ENCODE results near the gene ANKRD36C. TPM values are rescaled to one million over a fixed set of nuclear protein-coding genes. Genes with fewer than 3 reads are reported as not detected.
"Not testable (repeated sequence)": the region's sequence is repeated elsewhere in the genome, so short reads cannot be mapped to it uniquely, and the experiment has no call there.

Gene ANKRD36C
- total RNA-seq, 2 donors from 2014 or later, result 78.1 to 93.0 TPM

- not testable (repeated sequence) for H3K27me3 Mint-ChIP-seq; ATAC-seq; H3K4me1 Mint-ChIP-seq; H3K9me3 ChIP-seq (ENCODE audit: control insufficient read depth, low read length, poor library complexity, severe bottlenecking); H3K4me3 Mint-ChIP-seq; H3K36me3 Mint-ChIP-seq (ENCODE audit: low read depth); DNase-seq; H3K27ac Mint-ChIP-seq
These were observed 174.1 kb downstream of the ANKRD36C start for GRCh38 chr2:95817521-95817920.

- H3K36me3 Mint-ChIP-seq (ENCODE audit: low read depth); H3K4me3 Mint-ChIP-seq; ATAC-seq; H3K27me3 Mint-ChIP-seq; H3K4me1 Mint-ChIP-seq; H3K9me3 ChIP-seq (ENCODE audit: control insufficient read depth, low read length, poor library complexity, severe bottlenecking); DNase-seq; H3K27ac Mint-ChIP-seq: not testable (repeated sequence)
These were observed 178.3 kb downstream of the ANKRD36C start for GRCh38 chr2:95813311-95813710.

GRCh38 chr2:95799892-95800291 is 191.7 kb downstream of the ANKRD36C start:
- H3K27ac Mint-ChIP-seq, result no peak overlapping the region
- H3K27me3 Mint-ChIP-seq, result no peaks in the 10 kb centered on the region
- ATAC-seq (no peak), DNase-seq (no peak)
- no peaks in the 10 kb centered on the region for H3K36me3 Mint-ChIP-seq (ENCODE audit: low read depth)
- H3K4me1 Mint-ChIP-seq, result no peaks in the 10 kb centered on the region
- no peaks in the 10 kb centered on the region for H3K9me3 ChIP-seq (ENCODE audit: control insufficient read depth, low read length, poor library complexity, severe bottlenecking)
- no peak overlapping the region for H3K4me3 Mint-ChIP-seq

- not testable (repeated sequence) for DNase-seq; H3K36me3 Mint-ChIP-seq (ENCODE audit: low read depth); H3K27me3 Mint-ChIP-seq; H3K27ac Mint-ChIP-seq; H3K9me3 ChIP-seq (ENCODE audit: control insufficient read depth, low read length, poor library complexity, severe bottlenecking); H3K4me1 Mint-ChIP-seq; ATAC-seq; H3K4me3 Mint-ChIP-seq
These were observed 192.3 kb downstream of the ANKRD36C start for GRCh38 chr2:95799147-95799889.

- ATAC-seq; H3K9me3 ChIP-seq (ENCODE audit: control insufficient read depth, low read length, poor library complexity, severe bottlenecking); H3K27me3 Mint-ChIP-seq; DNase-seq; H3K36me3 Mint-ChIP-seq (ENCODE audit: low read depth); H3K27ac Mint-ChIP-seq; H3K4me1 Mint-ChIP-seq; H3K4me3 Mint-ChIP-seq: not testable (repeated sequence)
These were observed 195.2 kb downstream of the ANKRD36C start for GRCh38 chr2:95796249-95797099.

- H3K9me3 ChIP-seq (ENCODE audit: control insufficient read depth, low read length, poor library complexity, severe bottlenecking); H3K27ac Mint-ChIP-seq; ATAC-seq; H3K4me1 Mint-ChIP-seq; DNase-seq; H3K36me3 Mint-ChIP-seq (ENCODE audit: low read depth); H3K27me3 Mint-ChIP-seq; H3K4me3 Mint-ChIP-seq: not testable (repeated sequence)
These were observed 197.7 kb downstream of the ANKRD36C start for GRCh38 chr2:95793970-95794369.

- H3K36me3 Mint-ChIP-seq (ENCODE audit: low read depth); H3K27ac Mint-ChIP-seq; H3K27me3 Mint-ChIP-seq; DNase-seq; H3K9me3 ChIP-seq (ENCODE audit: control insufficient read depth, low read length, poor library complexity, severe bottlenecking); H3K4me3 Mint-ChIP-seq; ATAC-seq; H3K4me1 Mint-ChIP-seq: not testable (repeated sequence)
These were observed 201.4 kb downstream of the ANKRD36C start for GRCh38 chr2:95790180-95790579.

- ATAC-seq, result peak; percentile 37
- not testable (repeated sequence) for DNase-seq; H3K4me1 Mint-ChIP-seq; H3K36me3 Mint-ChIP-seq (ENCODE audit: low read depth); H3K27ac Mint-ChIP-seq; H3K27me3 Mint-ChIP-seq; H3K9me3 ChIP-seq (ENCODE audit: control insufficient read depth, low read length, poor library complexity, severe bottlenecking); H3K4me3 Mint-ChIP-seq
These were observed 202.2 kb downstream of the ANKRD36C start for GRCh38 chr2:95789385-95789784.

- H3K9me3 ChIP-seq (ENCODE audit: control insufficient read depth, low read length, poor library complexity, severe bottlenecking); H3K27me3 Mint-ChIP-seq; DNase-seq; H3K4me3 Mint-ChIP-seq; ATAC-seq; H3K4me1 Mint-ChIP-seq; H3K27ac Mint-ChIP-seq; H3K36me3 Mint-ChIP-seq (ENCODE audit: low read depth): not testable (repeated sequence)
These were observed 203.0 kb downstream of the ANKRD36C start for GRCh38 chr2:95788642-95789041.

Other genes starting within 250 kb of the ANKRD36C start
- gene GPAT2, start 43.1 kb upstream of the ANKRD36C start, total RNA-seq, result 1 to 10 TPM; 1.2 to 5.0 TPM
- 1 to 10 TPM in 1 of 2 donors, under 1 TPM in 1; 0.85 to 2.8 TPM for gene ADRA2B, start 124.7 kb upstream of the ANKRD36C start, total RNA-seq
- gene ASTL, start 146.7 kb upstream of the ANKRD36C start, total RNA-seq, result 1 to 10 TPM; 4.2 to 7.9 TPM
- 100 to 1,000 TPM; 240 to 319 TPM for gene DUSP2, start 153.6 kb upstream of the ANKRD36C start, total RNA-seq
- gene STARD7, start 217.0 kb upstream of the ANKRD36C start, total RNA-seq, result 10 to 100 TPM; 59.2 to 72.6 TPM